Bronchial epithelial cell (primary cell): ENCODE measurements around the gene GNPTAB. TPM values are rescaled to one million over a fixed set of nuclear protein-coding genes. Genes with fewer than 3 reads are reported as not detected.

Experiments
- DNase-seq: peaks from one replicate; pipeline ENCODE4 v3.0.0-alpha.2; 2010; ENCODE audit warnings: low read depth
- FAIRE-seq: peaks from 2 replicates; lab custom pipeline; 2011; peaks lifted over from hg19 to GRCh38; lab: Jason Lieb, UNC
- H3K27me3 ChIP-seq: 2 replicates; pipeline ENCODE4 v1.5.1; 2011; ENCODE audit warnings: low read length; ENCODE audit not compliant: control insufficient read depth, insufficient read depth
- H3K36me3 ChIP-seq: 2 replicates; pipeline ENCODE4 v1.5.1; 2011; ENCODE audit warnings: low read length; ENCODE audit not compliant: control insufficient read depth, insufficient read depth
- H3K4me3 ChIP-seq: 2 replicates; pipeline ENCODE4 v1.5.1; 2011; ENCODE audit warnings: mild to moderate bottlenecking, low read depth, low read length, control low read depth
- CTCF ChIP-seq: IDR thresholded peaks from 2 replicates; pipeline ENCODE4 v1.5.1; 2011; ENCODE audit warnings: mild to moderate bottlenecking, moderate library complexity, low read length, control low read depth, inconsistent platforms; ENCODE audit not compliant: insufficient read depth, severe bottlenecking
- total RNA-seq: library from RNA; depleted of rRNA; stranded (reverse); fragments of >200 nt; gene quantifications from 2 replicates; pipeline ENCODE4 v1.2.1, GENCODE V29; 2014

The GNPTAB gene
- total RNA-seq, 1 donor from 2014 or later: 15.8 TPM

GRCh38 chr12:101703487-101703886, 127.3 kb downstream of the GNPTAB start:
- DNase-seq (no peak), FAIRE-seq (no peak)
- TF ChIP-seq CTCF: no peak
- Histone ChIP-seq H3K36me3 (no peaks in the 10 kb centered on the region), H3K4me3 (no peak overlapping the region), H3K27me3 (no peaks in the 10 kb centered on the region)

- FAIRE-seq: no peak
- no peak for TF ChIP-seq CTCF
- H3K4me3 ChIP-seq: no peak overlapping the region
These were observed 130.4 kb downstream of the GNPTAB start for GRCh38 chr12:101700299-101700820.

GRCh38 chr12:101698800-101699347, 131.9 kb downstream of the GNPTAB start:
- no peaks in the 10 kb centered on the region for H3K36me3 ChIP-seq
- no peak for DNase-seq
- H3K4me3 ChIP-seq: no peak overlapping the region
- FAIRE-seq: no peak
- H3K27me3 ChIP-seq: no peaks in the 10 kb centered on the region
- TF ChIP-seq CTCF: no peak

More at GRCh38 chr12:101700299-101700820, 130.4 kb downstream of the GNPTAB start:
- Histone ChIP-seq H3K27me3 (no peaks in the 10 kb centered on the region), H3K36me3 (no peaks in the 10 kb centered on the region)
- DNase-seq: no peak

- no peak for DNase-seq
- no peaks in the 10 kb centered on the region for H3K27me3 ChIP-seq
- FAIRE-seq: no peak
- H3K36me3 ChIP-seq: no peaks in the 10 kb centered on the region
- no peak for TF ChIP-seq CTCF
- peak overlapping the region; percentile 70 for H3K4me3 ChIP-seq
These were observed 132.6 kb downstream of the GNPTAB start for GRCh38 chr12:101697930-101698799.

- DNase-seq: no peak
- no peak for FAIRE-seq
These were observed 133.4 kb downstream of the GNPTAB start, which contains the start of gene CHPT1 for GRCh38 chr12:101697197-101697929. CHPT1 (plus strand) TSS chr12:101697640; CDS start chr12:101697862, 222 bp downstream.

More at GRCh38 chr12:101697197-101697929, 133.4 kb downstream of the GNPTAB start, which contains the start of gene CHPT1:
- Histone ChIP-seq H3K4me3 (peak within 1 kb of the TSS; percentile 70), H3K27me3 (no peaks in the 10 kb centered on the region), H3K36me3 (no peaks in the 10 kb centered on the region)
- TF ChIP-seq CTCF: no peak
